Pulmonary artery endothelial cell (primary cell): Measurements from ENCODE around the gene SEC61B. TPM values are rescaled to one million over a fixed set of nuclear protein-coding genes. Genes with fewer than 3 reads are reported as not detected.
"Not testable (repeated sequence)": the region's sequence is repeated elsewhere in the genome, so short reads cannot be mapped to it uniquely, and the experiment has no call there.

Source experiments
- DNase-seq: peaks from one replicate; pipeline ENCODE4 v3.0.0-alpha.2; 2011; ENCODE audit warnings: low read depth, low spot score
- total RNA-seq: library from RNA; depleted of rRNA; stranded (reverse); fragments of >200 nt; gene quantifications from 2 replicates; pipeline ENCODE4 v1.2.3, GENCODE V29; 2014

SEC61B gene
- total RNA-seq, 1 donor from 2014 or later, result 123 TPM

DNA sequence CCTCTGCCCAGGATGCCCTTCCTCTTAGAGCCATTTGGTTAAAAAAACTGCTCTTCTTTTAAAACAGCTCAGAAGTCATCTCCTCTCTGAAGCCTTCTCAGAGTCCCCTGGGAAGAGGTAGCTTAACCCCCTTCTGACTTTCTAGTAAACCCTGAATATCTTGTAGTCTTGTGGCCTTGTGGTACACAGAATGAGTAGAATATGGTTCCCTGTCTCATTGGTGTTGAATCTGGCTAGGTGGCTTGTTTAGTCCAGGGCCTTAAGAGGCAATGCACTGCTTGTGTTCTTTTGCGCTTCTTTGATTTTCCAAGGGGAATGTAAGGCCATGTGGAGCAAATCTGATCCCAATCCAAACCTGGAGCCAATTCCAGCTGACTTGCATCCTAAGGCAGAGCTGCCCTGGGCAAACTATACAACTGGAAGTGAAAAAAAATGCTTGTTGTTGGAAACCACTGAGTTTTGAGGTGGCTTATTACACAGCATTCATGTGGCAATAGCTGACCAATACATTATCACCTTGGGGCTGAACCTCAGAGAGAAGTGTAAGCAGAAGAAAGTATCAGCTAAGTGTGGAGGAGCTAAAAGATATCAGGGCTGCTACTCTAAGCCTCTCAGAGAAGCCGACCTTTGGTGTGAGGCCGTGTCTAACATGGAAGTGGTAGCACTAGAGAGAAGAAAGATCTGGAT is 31.3 kb upstream of the SEC61B start:
- DNase-seq, result no peak

DNA sequence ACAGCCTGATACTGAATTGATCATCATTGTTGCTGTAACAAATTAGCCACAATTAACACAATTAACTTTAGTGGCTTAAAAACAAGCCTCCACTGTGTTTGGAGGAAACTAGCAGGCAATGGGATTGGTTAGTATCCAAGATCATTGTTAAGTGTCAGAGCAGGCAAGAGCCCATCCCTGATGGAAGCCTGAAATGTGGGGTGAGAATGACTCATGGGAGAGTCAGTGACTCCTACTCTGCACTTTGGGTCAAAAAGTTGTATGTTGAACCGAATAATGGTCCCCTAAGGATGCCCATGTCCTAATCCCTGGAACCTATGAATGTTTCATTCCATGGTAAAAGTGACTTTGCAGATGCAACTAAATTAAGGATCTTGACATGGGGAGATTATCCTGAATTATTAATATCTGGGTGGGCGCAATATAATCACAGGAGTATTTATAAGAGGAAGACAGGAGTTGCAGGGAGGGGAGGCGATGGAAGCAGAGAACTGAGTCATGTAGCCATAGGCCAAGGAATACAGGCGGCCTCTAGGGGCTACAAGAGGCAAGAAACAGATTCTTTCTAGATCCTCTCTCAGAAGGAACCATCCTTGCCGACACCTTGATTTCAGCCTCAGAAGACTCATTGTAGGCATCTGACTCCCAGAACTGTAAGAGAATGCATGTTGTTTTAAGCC is 29.2 kb upstream of the SEC61B start:
- DNase-seq, result no peak

DNA sequence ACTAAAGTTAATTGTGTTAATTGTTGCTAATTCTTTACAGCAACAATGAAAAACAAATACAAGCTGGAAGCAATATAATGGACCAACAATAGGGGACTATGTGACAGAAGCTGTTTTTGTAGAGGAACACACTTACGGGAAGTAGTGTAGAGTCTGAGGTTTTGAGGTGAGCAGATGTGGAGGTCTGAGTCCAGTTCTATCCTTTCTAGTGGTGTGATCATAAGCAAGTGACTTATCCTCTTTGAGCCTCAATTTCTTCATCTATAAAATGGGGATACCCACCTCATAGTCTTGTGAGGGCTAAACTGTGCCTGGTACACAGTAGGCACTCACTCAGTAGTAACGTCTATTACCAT is 28.6 kb upstream of the SEC61B start:
- DNase-seq, result no peak

DNA sequence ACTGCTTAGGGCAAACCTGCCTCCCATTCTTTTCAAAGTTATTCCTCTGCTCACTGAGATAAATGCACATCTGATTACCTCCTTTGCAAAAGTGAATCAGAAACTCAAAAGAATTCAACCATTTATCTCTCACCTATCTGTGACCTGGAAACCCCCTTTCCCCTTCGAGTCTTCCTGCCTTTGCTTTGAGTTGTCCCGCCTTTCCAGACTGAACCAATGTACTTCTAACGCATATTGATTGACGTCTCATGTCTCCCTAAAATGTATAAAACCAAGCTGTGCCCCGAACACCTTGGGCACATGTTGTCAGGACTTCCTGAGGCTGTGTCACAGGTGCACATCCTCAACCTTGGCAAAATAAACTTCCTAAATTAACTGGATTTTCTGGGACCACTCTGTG is 25.6 kb upstream of the SEC61B start:
- not testable (repeated sequence) for DNase-seq

DNA sequence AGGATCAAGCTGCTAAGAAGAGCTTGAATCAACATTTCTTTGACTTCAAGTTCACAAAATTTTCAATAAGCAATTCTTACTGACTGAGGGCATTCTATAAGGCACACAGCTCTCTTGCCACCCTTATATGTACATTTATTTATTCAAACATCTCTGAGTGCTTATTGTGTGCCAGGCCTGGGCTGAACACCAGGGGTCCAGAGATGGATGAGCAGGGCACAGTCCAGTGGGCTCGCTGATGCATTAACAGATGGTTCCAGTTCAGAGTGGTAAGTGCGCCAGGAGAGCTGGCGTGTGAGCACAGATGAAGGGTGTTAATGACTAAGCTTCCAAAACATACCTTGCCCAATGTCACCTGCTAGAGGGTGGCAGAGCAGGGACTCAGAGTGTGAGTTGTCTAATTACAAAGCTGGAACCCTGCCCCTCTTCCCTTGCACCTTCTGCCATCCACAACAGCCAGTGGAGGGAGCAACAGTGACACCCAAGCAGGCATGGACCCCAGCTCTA is 24.9 kb upstream of the SEC61B start:
- DNase-seq, result no peak

DNA sequence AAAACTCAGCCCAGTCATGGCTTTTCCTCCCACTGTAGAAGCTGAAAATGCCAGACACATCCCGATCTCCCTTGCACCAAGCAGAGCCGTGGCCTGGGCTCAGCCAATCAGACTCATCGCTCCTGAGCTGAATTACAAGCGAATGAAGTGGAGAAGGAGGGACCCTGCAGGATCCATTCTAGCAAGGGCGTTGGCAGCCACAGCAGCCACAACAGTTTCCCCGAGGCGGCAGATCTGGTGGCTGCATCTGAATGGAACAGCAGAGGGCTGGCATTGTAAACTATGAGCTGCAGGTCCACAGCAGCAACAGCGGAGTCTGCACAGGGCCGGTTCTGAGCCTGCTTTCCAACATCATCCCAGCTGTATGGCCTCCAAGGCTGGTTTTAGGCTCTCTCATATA is 24.1 kb upstream of the SEC61B start:
- no peak for DNase-seq

DNA sequence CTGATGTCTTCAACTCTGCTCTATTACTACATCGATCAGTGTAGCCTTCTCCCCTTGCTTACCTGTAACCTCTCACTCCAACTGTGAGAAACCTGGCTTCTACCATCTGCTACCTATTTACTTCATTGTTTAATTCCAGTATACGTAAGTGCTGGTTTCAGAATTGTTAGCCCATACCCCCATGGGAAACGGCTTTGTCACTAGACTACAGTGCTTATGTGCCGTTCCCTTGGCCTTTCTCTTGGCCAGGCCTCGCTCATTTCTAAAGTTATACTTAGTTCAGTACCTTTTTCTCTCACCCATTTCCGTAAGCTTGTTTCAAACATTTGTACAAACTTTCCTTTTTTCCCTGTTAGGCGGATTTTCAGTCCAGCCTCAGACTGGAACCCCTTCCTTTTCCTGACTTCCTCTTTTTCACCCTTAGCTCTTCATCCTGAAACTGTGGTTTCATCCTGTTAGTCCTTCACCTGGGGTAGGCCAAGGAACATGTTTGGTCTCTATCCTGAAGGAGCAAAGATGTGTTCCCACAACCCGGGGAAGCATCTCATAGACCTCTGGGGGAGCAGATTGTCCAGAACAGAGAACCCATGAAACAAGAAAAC is 22.0 kb upstream of the SEC61B start:
- DNase-seq, result no peak

DNA sequence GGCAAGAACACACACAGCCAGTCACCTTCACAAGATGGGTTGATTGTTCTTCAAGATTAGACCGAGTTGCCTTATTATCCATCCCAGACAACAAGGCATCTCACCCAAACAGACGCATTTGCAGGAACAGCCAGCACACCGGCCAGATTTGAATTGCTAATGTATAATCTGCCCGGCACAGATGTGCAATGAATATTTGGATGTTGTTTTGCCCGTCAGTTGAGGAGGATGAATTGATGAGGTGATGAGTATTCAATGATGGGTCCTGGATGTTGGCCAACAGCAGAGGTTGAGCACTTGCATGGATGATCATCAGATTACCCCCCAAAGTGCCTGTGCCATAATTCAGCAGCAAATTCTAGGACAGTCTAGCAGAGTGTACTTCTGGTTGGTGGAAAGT is 20.5 kb upstream of the SEC61B start:
- DNase-seq, result no peak

DNA sequence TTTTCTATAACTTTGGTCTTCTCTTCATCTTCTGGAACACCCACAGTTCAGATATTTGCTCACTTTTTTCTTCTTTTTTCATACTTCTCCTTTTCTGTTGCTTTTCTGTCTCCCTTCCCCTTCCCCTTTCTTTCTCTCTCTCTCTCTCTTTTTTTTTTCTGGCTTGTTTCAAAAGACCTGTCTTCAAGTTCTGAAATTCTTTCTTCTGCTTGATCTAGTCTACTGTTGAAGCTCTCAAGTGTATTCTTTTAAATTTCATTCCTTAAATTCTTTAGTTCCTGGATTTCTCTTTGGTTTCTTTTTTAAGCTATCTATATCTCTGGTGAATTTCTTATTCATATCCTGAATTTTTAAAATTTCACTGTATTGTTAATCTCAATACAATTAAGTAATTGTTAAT is 11.5 kb upstream of the SEC61B start:
- DNase-seq, result no peak

DNA sequence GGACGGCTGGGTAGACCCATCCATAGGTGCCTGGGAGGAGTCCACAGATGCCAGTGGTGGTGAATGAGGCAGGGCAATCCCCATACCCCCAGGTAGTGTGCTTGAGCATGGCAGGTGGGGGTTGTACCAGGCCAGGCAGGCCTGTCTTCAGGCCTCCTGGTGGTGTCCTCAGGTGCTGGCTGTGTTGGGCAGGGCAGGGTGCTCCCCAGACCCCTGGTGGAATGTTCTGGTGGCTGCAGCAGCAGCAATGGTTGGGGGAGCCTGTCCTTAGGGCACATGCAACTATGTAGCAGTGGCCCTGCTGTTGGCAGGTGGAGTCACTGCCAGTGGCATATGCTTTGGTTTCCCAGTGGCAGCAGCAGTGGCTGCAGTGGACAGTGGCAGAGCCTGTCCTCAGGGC is 10.3 kb upstream of the SEC61B start:
- DNase-seq, result no peak

DNA sequence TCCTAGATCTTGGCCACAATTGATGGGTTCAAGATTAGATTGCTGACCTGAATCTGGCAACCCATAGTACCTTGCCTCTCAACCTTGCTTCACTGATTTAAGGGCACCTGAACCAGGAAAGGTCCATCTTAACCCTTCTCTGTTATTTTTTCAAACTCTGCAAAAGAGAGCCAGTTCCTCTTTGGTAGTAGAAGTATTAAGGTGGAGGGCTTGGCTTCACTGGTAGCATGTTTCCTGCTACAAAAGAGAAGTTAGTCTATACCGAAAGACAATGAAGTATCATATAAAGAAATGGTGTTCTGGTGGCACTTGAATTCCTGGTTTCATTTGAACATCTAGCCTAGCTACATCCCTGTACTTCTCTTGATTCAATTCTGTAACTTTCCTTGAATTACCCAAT is 8.9 kb upstream of the SEC61B start:
- DNase-seq, result no peak

DNA sequence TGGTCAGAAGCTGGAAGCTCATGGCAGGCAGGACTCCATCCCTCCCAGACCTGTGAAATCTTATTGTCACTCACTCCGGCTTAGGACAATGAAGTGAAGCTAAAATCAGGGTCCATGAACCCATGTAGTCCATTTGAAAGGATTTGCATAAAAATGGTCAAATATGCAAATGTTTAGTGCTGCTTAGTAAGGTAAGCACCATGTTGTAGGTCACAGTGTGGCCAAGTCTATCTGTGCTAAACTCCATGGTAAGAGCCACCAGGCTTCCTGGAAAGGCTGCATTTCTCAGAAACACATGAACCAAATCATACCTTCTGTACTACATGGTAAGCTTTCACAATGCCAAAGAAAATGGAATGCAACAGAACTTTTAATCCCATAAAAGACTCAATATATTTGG is 6.0 kb upstream of the SEC61B start:
- no peak for DNase-seq

DNA sequence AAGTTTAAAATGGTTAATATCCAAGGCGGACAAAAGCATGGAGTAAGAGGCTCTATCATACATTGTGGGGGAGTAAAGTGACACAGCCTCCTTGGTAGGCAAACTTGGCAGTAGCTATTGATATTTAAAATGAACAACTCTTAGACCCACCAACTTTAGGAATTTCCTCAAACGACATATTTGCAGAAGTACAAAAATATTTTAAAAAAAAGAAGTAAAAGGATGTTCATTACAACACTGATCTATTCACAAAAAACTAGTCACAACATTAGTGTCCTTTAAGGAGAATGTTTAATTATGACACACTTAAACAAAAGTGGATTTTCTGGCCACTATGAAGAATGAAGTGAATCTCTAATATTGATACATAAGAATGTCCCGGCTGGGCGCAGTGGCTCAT is 2.1 kb upstream of the SEC61B start:
- no peak for DNase-seq

DNA sequence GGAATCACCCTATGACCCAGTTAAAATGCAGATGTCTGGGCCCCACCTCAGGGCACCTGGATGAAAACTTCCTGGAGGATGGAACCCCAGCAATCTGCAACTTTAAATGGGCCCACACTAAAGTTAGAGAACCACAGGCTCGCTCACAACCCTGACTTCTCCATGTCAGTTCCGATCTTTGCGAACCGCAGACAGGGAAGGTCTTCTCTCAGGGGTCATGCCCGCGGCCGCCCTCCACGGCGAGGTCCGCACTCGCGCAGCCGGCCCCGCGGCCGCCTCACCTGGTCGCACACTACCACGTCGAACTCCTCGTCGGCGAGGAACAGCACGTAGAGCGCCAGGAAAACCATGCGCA is 839 bp upstream of the SEC61B start:
- no peak for DNase-seq

DNA sequence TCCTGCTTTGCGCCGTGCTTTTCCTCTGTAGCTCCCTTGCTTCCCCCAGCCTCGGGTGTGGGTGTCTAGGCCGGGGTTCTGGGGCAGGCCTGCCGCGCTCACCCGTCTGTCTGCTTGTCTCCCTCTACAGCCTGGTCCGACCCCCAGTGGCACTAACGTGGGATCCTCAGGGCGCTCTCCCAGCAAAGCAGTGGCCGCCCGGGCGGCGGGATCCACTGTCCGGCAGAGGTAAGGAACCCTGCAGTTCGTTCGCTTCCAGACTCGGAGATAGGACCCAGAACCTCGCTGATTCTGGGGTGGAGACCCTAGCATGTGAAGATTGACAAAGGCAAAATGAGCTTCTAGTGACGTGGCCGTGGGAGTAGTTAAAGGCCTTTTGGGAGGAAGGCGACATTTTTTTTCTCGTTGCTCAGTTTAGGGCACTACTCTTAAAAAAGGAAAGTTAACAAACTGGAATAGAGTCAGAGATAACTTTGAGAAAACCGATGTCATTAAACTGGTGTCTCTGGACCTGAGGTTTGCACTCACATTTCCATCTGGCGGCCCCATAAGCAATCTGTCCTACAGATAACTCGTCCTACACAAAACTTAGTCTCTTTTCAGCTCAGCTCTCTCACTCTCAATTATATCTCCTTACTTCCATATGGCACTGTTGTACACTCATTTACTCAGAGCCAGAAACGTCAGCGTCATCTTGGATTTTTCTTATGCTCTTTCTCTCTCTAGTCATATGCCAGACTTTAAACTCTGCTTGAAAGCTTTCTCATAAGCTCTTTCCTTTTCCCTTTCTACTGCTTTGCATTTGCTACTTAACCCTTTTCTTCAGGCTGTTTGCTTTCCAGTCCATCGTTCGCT is 561 bp downstream of the SEC61B start:
- DNase-seq, result no peak

DNA sequence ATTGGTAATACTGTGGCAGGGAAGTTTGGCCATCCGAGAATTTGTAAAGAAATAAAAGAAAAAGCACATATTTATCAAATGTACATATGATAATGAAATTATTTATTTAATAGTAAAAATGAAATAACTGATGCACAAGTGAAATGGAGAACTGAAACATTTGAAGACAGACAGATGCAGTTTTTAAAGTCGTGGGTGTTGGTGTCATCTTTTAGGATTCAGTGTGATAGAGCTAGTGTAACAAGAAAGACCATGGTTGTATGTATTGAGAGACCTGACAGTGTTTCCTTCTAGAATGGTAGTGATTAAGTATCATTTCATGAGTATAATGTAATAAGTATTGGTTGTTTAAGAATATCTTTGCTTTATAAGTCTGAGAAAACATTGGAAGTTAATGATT is 2.4 kb downstream of the SEC61B start:
- no peak for DNase-seq

DNA sequence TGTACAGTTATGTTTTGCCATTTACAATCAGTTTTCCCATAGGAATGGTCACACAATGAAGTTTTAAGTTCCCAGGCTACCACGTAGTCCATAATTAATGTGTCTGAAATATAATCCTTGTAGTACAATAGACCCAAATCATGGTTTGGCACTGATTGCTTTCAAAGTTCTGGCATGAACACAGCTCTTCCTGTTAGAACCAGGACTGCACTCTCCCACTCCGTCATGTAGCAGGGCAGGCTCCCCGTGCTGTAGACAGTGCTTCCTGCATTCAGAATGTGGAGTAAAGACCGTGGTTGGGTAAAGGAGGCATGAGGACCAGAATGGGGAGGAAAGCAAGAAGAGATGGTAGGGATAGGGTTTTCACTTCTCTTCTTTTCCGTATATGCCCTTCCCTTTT is 4.0 kb downstream of the SEC61B start:
- peak; percentile 37 for DNase-seq

DNA sequence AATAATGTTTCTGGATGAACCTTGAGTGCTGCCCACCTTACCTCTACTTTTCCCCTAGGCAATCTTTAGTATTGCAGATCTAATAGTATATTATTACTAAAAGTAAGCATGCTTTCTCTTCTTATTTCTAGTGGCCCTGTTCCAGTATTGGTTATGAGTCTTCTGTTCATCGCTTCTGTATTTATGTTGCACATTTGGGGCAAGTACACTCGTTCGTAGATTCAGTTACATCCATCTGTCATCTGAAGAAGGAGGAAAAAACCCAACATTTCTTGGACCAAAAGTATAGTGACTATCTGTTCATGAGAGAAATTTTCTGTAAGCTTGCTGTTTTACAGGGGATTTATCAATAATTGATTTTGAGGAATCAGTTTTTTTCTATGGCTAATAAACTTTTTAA is 8.1 kb downstream of the SEC61B start:
- DNase-seq, result no peak

DNA sequence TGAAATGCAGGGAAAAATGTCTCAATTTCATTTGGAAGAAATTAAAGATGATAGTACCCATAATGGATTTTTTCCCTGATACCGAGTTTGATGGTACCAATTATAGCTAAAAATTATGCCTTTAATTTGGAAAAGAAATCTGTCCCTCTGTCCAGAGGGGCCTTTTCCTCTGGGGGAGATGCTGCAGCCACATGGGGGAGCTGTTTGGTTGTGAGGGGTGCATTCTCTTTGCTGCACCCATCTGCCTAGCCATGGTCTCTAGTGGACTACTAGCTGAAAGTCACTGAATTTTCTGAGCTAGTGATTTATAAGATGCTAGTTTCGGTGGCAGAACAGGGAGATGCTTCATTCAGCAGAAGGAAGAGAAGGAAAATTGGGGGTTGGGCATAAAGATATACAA is 9.6 kb downstream of the SEC61B start:
- DNase-seq, result no peak

DNA sequence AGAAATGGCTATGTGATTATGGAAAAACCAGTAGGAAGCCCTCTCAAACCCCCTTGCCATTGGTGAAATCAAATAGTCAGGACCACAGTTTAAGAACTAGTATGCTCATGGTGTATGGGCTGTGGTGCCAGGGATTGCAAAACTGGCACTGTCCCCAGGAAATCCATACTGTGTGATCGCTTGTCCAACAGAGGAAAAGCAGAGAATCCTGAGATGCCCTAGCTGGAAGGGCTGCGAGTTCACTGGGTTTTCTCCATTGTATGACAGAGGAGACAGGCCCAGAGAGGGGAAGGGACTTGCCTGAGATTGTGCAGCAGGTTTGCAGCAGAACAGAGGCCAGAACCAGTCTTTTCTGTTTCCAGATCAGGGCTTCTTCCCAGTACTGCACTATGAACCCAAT is 12.5 kb downstream of the SEC61B start:
- DNase-seq, result no peak

DNA sequence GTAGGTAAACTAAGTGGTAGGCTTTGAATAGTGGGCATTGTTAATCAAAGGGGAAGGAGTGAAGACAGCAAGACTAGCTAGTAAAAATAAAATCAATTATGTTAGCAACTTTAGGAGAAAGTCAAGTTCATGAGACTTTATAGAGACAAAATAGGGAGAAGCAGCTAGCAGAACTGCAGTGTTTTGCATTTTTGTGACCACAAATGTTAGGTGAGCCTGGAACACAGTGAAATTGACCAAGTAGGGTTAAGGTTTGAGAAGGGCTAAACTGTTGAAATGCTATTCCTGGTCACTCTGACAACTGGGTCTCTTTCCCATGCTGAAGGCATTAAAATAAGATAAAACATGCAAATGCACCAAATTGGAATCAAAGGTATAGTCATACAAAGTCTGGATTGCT is 13.0 kb downstream of the SEC61B start:
- DNase-seq, result no peak
